Measurements from ENCODE around the gene HSF5.

HSF5 gene

GRCh38 chr17:58480090-58480489 is 8.1 kb downstream of the HSF5 start:
- no peak for DNase-seq

GRCh38 chr17:58476812-58477211 is 11.4 kb downstream of the HSF5 start:
- no peak for DNase-seq

GRCh38 chr17:58475985-58476384 is 12.2 kb downstream of the HSF5 start:
- DNase-seq, result no peak

- DNase-seq, result no peak
Observed at GRCh38 chr17:58470356-58470755, 17.9 kb downstream of the HSF5 start.

GRCh38 chr17:58468944-58469343 is 19.3 kb downstream of the HSF5 start:
- DNase-seq, result no peak

- DNase-seq, result no peak
Observed at GRCh38 chr17:58455491-58455890, 32.7 kb downstream of the HSF5 start.

- DNase-seq, result no peak
Observed at GRCh38 chr17:58452738-58453137, 35.5 kb downstream of the HSF5 start.

- DNase-seq, result peak; percentile 14
Observed at GRCh38 chr17:58447039-58447975, 40.9 kb downstream of the HSF5 start.

GRCh38 chr17:58446086-58446485 is 42.1 kb downstream of the HSF5 start:
- DNase-seq, result no peak

GRCh38 chr17:58436805-58437239 is 51.4 kb downstream of the HSF5 start:
- DNase-seq, result no peak

GRCh38 chr17:58436245-58436644 is 52.0 kb downstream of the HSF5 start:
- DNase-seq, result no peak

GRCh38 chr17:58432806-58433573 is 55.2 kb downstream of the HSF5 start:
- no peak for DNase-seq

GRCh38 chr17:58427807-58428206 is 60.4 kb downstream of the HSF5 start:
- DNase-seq, result no peak

- DNase-seq, result no peak
Observed at GRCh38 chr17:58421711-58422110, 66.5 kb downstream of the HSF5 start.

- DNase-seq, result no peak
Observed at GRCh38 chr17:58420827-58421226, 67.4 kb downstream of the HSF5 start.

- peak; percentile 82 for DNase-seq
Observed at GRCh38 chr17:58417300-58418092, 70.7 kb downstream of the HSF5 start, which contains the start of gene RNF43. Gene RNF43, minus strand, starts transcription at chr17:58417534. Its CDS starts 1,957 bp downstream, at chr17:58415577.

GRCh38 chr17:58416937-58417299 is 71.3 kb downstream of the HSF5 start:
- DNase-seq, result no peak

- DNase-seq, result no peak
Observed at GRCh38 chr17:58416396-58416795, 71.8 kb downstream of the HSF5 start.

- DNase-seq, result no peak
Observed at GRCh38 chr17:58415371-58416055, 72.7 kb downstream of the HSF5 start.

- no peak for DNase-seq
Observed at GRCh38 chr17:58414596-58414997, 73.6 kb downstream of the HSF5 start.

- no peak for DNase-seq
Observed at GRCh38 chr17:58413684-58414083, 74.5 kb downstream of the HSF5 start.

GRCh38 chr17:58412961-58413586 is 75.1 kb downstream of the HSF5 start:
- DNase-seq, result no peak
